OCI-LY3 (cell line): Measurements from ENCODE around the gene GABRB3.

ENCODE experiments used
- H2AFZ ChIP-seq: fragments of 200-600, 300-600 bp; shearing (Covaris generic); 2 replicates; pipeline ENCODE4 v1.6.0; 2014; ENCODE audit warnings: antibody characterized with exemption, low read depth, low read length
- H3K27ac ChIP-seq: fragments of 200-600, 300-600 bp; sonication (generic); 2 replicates; pipeline ENCODE4 v1.5.1; 2014; ENCODE audit warnings: mild to moderate bottlenecking, low read length, moderate library complexity, mixed read lengths
- H3K27me3 ChIP-seq: fragments of 200-600, 300-600 bp; sonication (generic); 2 replicates; pipeline ENCODE4 v1.6.1; 2014; ENCODE audit warnings: low read depth, low read length, mixed read lengths
- H3K36me3 ChIP-seq: fragments of 200-600, 300-600 bp; sonication (generic); replicated peaks from 2 replicates; pipeline ENCODE3; 2014; ENCODE audit warnings: low read depth, low read length, mixed read lengths
- H3K4me1 ChIP-seq: fragments of 300-600, 200-600 bp; sonication (generic); 2 replicates; pipeline ENCODE4 v1.6.1; 2014; ENCODE audit warnings: low read length, mixed read lengths
- H3K4me2 ChIP-seq: fragments of 200-600, 300-600 bp; sonication (generic); 2 replicates; pipeline ENCODE4 v1.6.1; 2014; ENCODE audit warnings: low read length, mixed read lengths
- H3K4me3 ChIP-seq: fragments of 300-600, 200-600 bp; sonication (generic); 2 replicates; pipeline ENCODE4 v1.5.1; 2014; ENCODE audit warnings: antibody characterized with exemption, mild to moderate bottlenecking, low read length, moderate library complexity
- H3K79me2 ChIP-seq: fragments of 300-600, 200-600 bp; shearing (Covaris generic); 2 replicates; pipeline ENCODE4 v1.6.1; 2014; ENCODE audit warnings: mild to moderate bottlenecking, low read length, mixed read lengths
- H3K9ac ChIP-seq: fragments of 300-600, 200-600 bp; shearing (Covaris generic); 2 replicates; pipeline ENCODE4 v1.6.0; 2014; ENCODE audit warnings: mild to moderate bottlenecking, low read length, moderate library complexity
- H3K9me3 ChIP-seq: fragments of 200-600, 300-600 bp; shearing (Covaris generic); 2 replicates; pipeline ENCODE4 v1.6.1; 2014; ENCODE audit warnings: low read length, mixed read lengths; ENCODE audit not compliant: insufficient read depth
- H4K20me1 ChIP-seq: fragments of 200-600, 300-600 bp; sonication (generic); 2 replicates; pipeline ENCODE4 v1.6.1; 2016; ENCODE audit warnings: low read length, mixed read lengths; ENCODE audit not compliant: insufficient read depth
- CTCF ChIP-seq: fragments of 200-600, 300-600 bp; sonication (generic); IDR thresholded peaks from 2 replicates; pipeline ENCODE4 v1.5.1; 2014; ENCODE audit warnings: antibody characterized with exemption, low read length, low read depth
- EZH2phosphoT487 ChIP-seq: fragments of 200-600 bp; shearing (Covaris generic); IDR thresholded peaks from 2 replicates; pipeline ENCODE4 v1.6.1; 2018; ENCODE audit warnings: antibody characterized with exemption, mixed run types, low read depth

Gene GABRB3

GRCh38 chr15:26805470-26805869 lies 32.6 kb upstream of the GABRB3 start:
- H3K79me2 ChIP-seq = no peaks in the 10 kb centered on the region
- H3K27ac ChIP-seq = no peak overlapping the region
- H3K36me3 ChIP-seq = no peaks in the 10 kb centered on the region
- H4K20me1 ChIP-seq = no peaks in the 10 kb centered on the region
- TF ChIP-seq EZH2phosphoT487 (no peak), CTCF (no peak)
- no peak overlapping the region for H3K9ac ChIP-seq
- no peak overlapping the region for H3K4me2 ChIP-seq
- H2AFZ ChIP-seq = no peak overlapping the region
- no peak overlapping the region for H3K4me3 ChIP-seq
- H3K9me3 ChIP-seq = no peaks in the 10 kb centered on the region
- H3K4me1 ChIP-seq = no peaks in the 10 kb centered on the region
- H3K27me3 ChIP-seq = no peaks in the 10 kb centered on the region

- TF ChIP-seq CTCF (no peak), EZH2phosphoT487 (no peak)
- no peaks in the 10 kb centered on the region for H3K79me2 ChIP-seq
Measured at GRCh38 chr15:26804063-26804804, 31.4 kb upstream of the GABRB3 start.

GRCh38 chr15:26790118-26790517 lies 17.3 kb upstream of the GABRB3 start:
- no peaks in the 10 kb centered on the region for H3K79me2 ChIP-seq
- no peak overlapping the region for H2AFZ ChIP-seq
- no peaks in the 10 kb centered on the region for H4K20me1 ChIP-seq
- no peaks in the 10 kb centered on the region for H3K9me3 ChIP-seq
- H3K4me1 ChIP-seq = no peaks in the 10 kb centered on the region
- H3K27me3 ChIP-seq = no peaks in the 10 kb centered on the region
- no peaks in the 10 kb centered on the region for H3K36me3 ChIP-seq
- H3K4me2 ChIP-seq = no peak overlapping the region
- no peak overlapping the region for H3K4me3 ChIP-seq
- TF ChIP-seq CTCF (no peak), EZH2phosphoT487 (no peak)
- H3K9ac ChIP-seq = no peak overlapping the region
- H3K27ac ChIP-seq = no peak overlapping the region

More at GRCh38 chr15:26804063-26804804, 31.4 kb upstream of the GABRB3 start:
- Histone ChIP-seq H4K20me1 (no peaks in the 10 kb centered on the region), H3K36me3 (no peaks in the 10 kb centered on the region), H3K27ac (no peak overlapping the region), H3K4me3 (no peak overlapping the region), H2AFZ (no peak overlapping the region), H3K9ac (no peak overlapping the region), H3K4me2 (no peak overlapping the region), H3K4me1 (no peaks in the 10 kb centered on the region), H3K9me3 (no peaks in the 10 kb centered on the region), H3K27me3 (no peaks in the 10 kb centered on the region)

GRCh38 chr15:26781816-26782215 lies 8.9 kb upstream of the GABRB3 start:
- Histone ChIP-seq H4K20me1 (no peaks in the 10 kb centered on the region), H3K27ac (no peak overlapping the region), H3K27me3 (no peaks in the 10 kb centered on the region), H3K36me3 (no peaks in the 10 kb centered on the region), H3K79me2 (no peaks in the 10 kb centered on the region), H3K4me2 (no peak overlapping the region), H3K9me3 (no peaks in the 10 kb centered on the region), H3K4me3 (no peak overlapping the region), H3K9ac (no peak overlapping the region), H3K4me1 (no peaks in the 10 kb centered on the region), H2AFZ (no peak overlapping the region)
- TF ChIP-seq EZH2phosphoT487 (no peak), CTCF (no peak)
